Osteoblast (primary cell): ENCODE measurements around the gene HOXA3. TPM values are rescaled to one million over a fixed set of nuclear protein-coding genes. Genes with fewer than 3 reads are reported as not detected.

Source experiments
- DNase-seq: peaks from one replicate; pipeline ENCODE4 v3.0.0; 2011; ENCODE audit warnings: low spot score, mixed read lengths; ENCODE audit not compliant: insufficient read length; ENCODE audit errors: missing footprints
- H2AFZ ChIP-seq: 2 replicates; pipeline ENCODE4 v1.6.0; 2011; ENCODE audit warnings: mild to moderate bottlenecking, low read length
- H3K27ac ChIP-seq: 2 replicates; pipeline ENCODE4 v1.5.1; 2011; ENCODE audit warnings: mild to moderate bottlenecking, low read depth, low read length, moderate library complexity
- H3K27me3 ChIP-seq: 2 replicates; pipeline ENCODE4 v1.6.0; 2012; ENCODE audit warnings: mild to moderate bottlenecking, control low read depth, inconsistent platforms, low read length, moderate library complexity; ENCODE audit not compliant: insufficient read depth
- H3K36me3 ChIP-seq: 2 replicates; pipeline ENCODE4 v1.5.1; 2011; ENCODE audit warnings: mild to moderate bottlenecking, low read length, control low read depth, moderate library complexity; ENCODE audit not compliant: insufficient read depth
- H3K4me1 ChIP-seq: 2 replicates; pipeline ENCODE4 v1.5.1; 2011; ENCODE audit warnings: mild to moderate bottlenecking, low read length, control low read depth, moderate library complexity; ENCODE audit not compliant: insufficient read depth
- H3K4me2 ChIP-seq: 2 replicates; pipeline ENCODE4 v1.6.0; 2011; ENCODE audit warnings: mild to moderate bottlenecking, low read length; ENCODE audit not compliant: insufficient read depth
- H3K4me3 ChIP-seq: fragments of 200-600 bp; sonication (generic); 3 replicates; pipeline ENCODE4 v1.5.1; 2012; ENCODE audit warnings: mild to moderate bottlenecking, low read length, inconsistent platforms; ENCODE audit not compliant: insufficient read depth
- H3K79me2 ChIP-seq: 2 replicates; pipeline ENCODE4 v1.6.0; 2012; ENCODE audit warnings: mild to moderate bottlenecking, low read length, control low read depth, inconsistent platforms; ENCODE audit not compliant: insufficient read depth
- H3K9me3 ChIP-seq: 2 replicates; pipeline ENCODE4 v1.5.1; 2011; ENCODE audit warnings: low read depth, low read length, control low read depth
- H4K20me1 ChIP-seq: 2 replicates; pipeline ENCODE4 v1.6.0; 2012; ENCODE audit warnings: mild to moderate bottlenecking, low read length, control low read depth; ENCODE audit not compliant: insufficient read depth
- total RNA-seq: library from RNA; depleted of rRNA; stranded (reverse); fragments of >200 nt; gene quantifications from 2 replicates; pipeline ENCODE4 v1.2.3, GENCODE V29; 2012
- TF ChIP-seq, protein P1 (sequence below): IDR thresholded peaks from 2 replicates; pipeline ENCODE4 v1.5.1; 2011; ENCODE audit warnings: mild to moderate bottlenecking, low read depth, low read length, moderate library complexity; ENCODE audit errors: extremely low read depth

The HOXA3 gene
- total RNA-seq, 1 donor: 4.0 TPM

DNA sequence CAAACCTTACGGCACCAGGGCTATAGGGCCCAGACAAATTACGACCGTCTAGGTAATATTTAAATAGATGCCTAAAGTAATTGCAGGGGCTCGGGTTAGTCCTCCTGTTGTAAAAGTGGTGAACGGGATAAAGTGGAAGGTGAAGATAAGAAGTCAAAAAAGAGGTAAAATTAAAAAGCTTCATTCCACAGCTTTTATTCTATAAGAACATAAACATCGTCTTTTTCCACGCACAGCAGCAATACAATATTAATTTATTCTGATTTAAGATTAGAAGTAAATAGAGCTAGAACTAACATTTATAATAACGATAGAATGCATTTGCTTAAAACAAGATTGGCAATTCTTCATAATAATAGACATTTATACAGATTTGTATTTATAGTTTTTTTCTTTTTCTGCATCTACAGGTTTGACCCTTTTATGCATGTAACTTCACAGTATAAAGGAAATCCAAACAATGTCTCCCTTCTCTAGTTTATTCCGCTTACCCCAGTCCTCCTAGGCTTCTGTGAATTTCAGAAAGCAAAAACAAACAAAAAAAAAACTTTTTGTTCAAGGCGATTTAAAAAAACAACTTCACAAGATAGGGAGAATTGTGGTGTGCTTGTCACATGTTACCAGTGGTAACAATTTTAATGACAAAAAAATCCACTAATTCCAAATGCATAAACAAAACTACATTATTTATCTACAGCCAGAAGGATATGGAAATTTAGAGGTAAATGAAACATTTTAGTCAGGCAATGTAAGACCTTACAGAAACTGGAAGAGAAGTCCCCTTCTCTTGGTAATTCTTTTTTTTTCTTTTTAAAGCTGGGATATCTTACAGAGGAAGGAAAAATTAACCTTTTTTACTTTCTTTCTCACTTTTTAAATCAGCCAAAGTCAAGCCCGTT is 18.3 kb upstream of the HOXA3 start:
- peak overlapping the region; percentile 99 for H3K4me2 ChIP-seq

DNA sequence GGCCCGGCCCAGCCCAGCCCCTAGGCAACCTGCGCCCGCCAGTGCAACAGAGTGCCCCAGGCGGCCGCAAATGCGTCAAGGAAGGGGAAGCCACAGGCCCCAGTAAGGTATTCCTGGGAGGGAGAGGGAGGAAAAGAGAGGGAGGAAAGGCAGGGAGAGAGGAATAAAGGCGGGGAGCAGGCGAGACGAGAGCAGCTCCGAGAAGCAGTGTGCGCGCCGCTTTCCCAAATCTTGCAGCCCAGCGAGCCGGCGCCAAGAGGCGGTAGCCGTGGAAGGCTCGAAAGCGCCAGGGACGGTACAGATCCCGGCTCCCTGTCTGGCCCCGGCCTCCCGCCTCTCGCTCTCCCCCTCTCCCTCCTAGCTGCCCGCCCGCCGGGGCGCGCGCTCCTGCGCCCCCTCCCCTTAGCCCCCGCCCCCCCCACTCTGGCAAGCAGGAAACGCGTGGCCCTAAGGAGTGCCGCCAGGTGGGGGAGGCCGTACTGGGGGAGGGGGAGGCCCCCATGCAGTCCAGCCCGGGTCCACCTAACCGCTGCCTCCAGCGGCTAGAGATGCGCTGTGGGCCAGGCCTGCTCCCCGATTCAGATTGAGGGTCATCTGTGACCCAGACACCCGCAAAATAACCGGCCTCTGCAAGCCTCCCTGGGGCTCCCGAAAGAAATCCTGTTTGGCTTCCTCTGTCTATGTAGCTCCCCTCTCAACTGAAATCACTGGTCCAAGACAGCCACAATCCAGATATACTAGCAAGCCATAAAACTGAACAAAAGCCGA is 17.5 kb upstream of the HOXA3 start:
- Histone ChIP-seq H2AFZ (no peak overlapping the region), H3K9me3 (no peaks in the 10 kb centered on the region), H4K20me1 (peaks cover 8% of the 10 kb centered on the region), H3K4me3 (peak overlapping the region; percentile 75), H3K27me3 (no peaks in the 10 kb centered on the region), H3K4me2 (peak overlapping the region; percentile 99), H3K4me1 (peaks cover 29% of the 10 kb centered on the region), H3K36me3 (peaks cover 18% of the 10 kb centered on the region), H3K79me2 (peaks cover 100% of the 10 kb centered on the region), H3K27ac (peak overlapping the region; percentile 95)
- DNase-seq: no peak
- TF ChIP-seq, protein P1, sequence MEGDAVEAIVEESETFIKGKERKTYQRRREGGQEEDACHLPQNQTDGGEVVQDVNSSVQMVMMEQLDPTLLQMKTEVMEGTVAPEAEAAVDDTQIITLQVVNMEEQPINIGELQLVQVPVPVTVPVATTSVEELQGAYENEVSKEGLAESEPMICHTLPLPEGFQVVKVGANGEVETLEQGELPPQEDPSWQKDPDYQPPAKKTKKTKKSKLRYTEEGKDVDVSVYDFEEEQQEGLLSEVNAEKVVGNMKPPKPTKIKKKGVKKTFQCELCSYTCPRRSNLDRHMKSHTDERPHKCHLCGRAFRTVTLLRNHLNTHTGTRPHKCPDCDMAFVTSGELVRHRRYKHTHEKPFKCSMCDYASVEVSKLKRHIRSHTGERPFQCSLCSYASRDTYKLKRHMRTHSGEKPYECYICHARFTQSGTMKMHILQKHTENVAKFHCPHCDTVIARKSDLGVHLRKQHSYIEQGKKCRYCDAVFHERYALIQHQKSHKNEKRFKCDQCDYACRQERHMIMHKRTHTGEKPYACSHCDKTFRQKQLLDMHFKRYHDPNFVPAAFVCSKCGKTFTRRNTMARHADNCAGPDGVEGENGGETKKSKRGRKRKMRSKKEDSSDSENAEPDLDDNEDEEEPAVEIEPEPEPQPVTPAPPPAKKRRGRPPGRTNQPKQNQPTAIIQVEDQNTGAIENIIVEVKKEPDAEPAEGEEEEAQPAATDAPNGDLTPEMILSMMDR: no peak

More for the DNA sequence above, 18.3 kb upstream of the HOXA3 start:
- Histone ChIP-seq H3K27me3 (no peaks in the 10 kb centered on the region), H4K20me1 (peaks cover 7% of the 10 kb centered on the region), H3K4me3 (peak overlapping the region; percentile 75), H3K27ac (peak overlapping the region; percentile 76), H3K36me3 (peaks cover 18% of the 10 kb centered on the region), H3K4me1 (peaks cover 37% of the 10 kb centered on the region), H3K9me3 (no peaks in the 10 kb centered on the region), H2AFZ (no peak overlapping the region), H3K79me2 (peaks cover 100% of the 10 kb centered on the region)
- DNase-seq: no peak
- TF ChIP-seq, protein P1: no peak

DNA sequence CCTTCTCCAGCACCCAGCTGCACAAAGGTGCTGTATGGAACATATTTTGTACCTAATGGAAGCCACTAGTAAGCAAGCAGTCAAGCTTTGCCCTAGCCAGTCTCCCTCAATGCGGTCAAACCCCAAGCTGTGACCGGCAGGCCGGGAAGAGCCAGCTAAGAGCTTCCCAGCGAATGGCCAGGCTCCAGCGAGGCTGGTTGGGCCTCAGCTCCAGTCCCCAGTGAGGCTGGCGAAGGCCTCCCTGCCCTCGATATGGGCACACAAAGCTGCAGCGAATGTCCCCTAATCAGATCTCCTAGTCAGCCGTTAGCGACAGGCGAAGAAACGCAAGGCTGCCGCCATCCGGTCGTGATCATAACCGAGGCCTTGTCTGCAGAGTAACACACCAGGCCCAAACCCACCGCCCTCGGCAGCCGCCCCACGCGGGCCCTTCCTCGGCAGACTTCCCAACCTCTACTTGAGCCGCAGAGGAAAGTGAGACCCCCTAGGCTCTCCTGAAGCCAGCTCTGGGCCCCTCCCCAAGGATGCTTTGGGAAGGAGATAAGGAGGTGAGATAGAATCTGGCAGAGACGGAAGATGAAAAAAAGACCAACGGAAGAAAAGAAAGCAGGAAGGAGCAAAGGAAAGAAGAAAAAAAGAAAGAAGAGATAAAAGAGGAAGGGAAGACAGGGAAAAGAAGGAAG is 16.0 kb upstream of the HOXA3 start:
- peak overlapping the region; percentile 99 for H3K4me2 ChIP-seq
- H2AFZ ChIP-seq: peak overlapping the region; percentile 34
- peaks cover 24% of the 10 kb centered on the region for H3K4me1 ChIP-seq
- no peaks in the 10 kb centered on the region for H3K27me3 ChIP-seq
- no peaks in the 10 kb centered on the region for H3K9me3 ChIP-seq
- peak overlapping the region; percentile 95 for H3K27ac ChIP-seq
- peaks cover 100% of the 10 kb centered on the region for H3K79me2 ChIP-seq
- peak overlapping the region; percentile 75 for H3K4me3 ChIP-seq
- H3K36me3 ChIP-seq: peaks cover 26% of the 10 kb centered on the region
- DNase-seq: peak; percentile 87
- H4K20me1 ChIP-seq: peaks cover 20% of the 10 kb centered on the region
- TF ChIP-seq, protein P1: no peak
